ENCODE results near the gene TRIM71.

DNA sequence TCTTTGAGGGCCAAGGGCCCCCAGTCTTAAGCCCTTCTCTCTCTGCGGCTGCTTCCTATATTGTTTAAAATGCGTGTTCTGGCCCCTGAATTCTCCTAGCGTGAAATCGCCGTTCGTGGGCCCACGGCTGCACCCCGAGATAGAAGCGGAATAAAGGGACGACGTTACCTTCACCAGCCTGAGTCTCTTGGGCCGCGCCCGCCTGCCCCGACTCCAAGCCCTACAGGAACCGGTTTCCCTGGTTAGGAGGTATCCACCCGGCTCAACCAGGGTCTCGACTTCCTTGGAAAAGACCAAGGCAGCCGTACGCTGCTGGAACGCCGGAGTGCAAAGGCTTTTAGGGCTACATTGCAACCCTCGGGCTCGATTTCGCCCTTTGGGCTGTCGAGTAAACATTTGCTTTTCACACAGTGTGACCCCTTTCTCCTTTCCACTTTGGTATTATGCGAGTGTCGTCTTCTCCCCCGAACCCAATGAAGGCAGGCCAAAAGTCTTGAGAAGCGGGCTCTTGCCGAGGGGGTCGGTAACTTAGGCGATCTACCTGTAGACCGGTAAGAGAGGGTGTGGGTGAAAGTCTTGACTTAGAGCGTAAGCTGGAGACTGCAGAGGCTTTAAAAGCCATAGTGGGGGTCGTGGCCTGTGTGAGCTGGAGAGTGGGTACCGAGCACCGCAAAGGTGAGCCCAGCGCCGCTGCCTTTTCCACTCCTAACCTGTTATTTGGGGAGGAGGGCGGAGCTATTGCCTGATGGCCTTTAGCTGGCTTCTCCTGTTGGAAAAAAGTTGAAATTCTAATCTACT, 2.0 kb downstream of the TRIM71 start:
- no peak for TF ChIP-seq POLR2A (IDR thresholded peaks at IDR 0.05; ENCODE audit: low read length)
- TF ChIP-seq GATA1 (IDR thresholded peaks at IDR 0.05; ENCODE audit: low read depth, low read length), result no peak
